Measurements from ENCODE around the gene ATG12. TPM values are rescaled to one million over a fixed set of nuclear protein-coding genes. Genes with fewer than 3 reads are reported as not detected.

The ATG12 gene
- total RNA-seq, 1 experiment from 2014 or later: 52.0 TPM

GRCh38 chr5:115838885-115839518 is 2.4 kb downstream of the ATG12 start:
- TF ChIP-seq, protein P1, sequence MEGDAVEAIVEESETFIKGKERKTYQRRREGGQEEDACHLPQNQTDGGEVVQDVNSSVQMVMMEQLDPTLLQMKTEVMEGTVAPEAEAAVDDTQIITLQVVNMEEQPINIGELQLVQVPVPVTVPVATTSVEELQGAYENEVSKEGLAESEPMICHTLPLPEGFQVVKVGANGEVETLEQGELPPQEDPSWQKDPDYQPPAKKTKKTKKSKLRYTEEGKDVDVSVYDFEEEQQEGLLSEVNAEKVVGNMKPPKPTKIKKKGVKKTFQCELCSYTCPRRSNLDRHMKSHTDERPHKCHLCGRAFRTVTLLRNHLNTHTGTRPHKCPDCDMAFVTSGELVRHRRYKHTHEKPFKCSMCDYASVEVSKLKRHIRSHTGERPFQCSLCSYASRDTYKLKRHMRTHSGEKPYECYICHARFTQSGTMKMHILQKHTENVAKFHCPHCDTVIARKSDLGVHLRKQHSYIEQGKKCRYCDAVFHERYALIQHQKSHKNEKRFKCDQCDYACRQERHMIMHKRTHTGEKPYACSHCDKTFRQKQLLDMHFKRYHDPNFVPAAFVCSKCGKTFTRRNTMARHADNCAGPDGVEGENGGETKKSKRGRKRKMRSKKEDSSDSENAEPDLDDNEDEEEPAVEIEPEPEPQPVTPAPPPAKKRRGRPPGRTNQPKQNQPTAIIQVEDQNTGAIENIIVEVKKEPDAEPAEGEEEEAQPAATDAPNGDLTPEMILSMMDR (IDR thresholded peaks at IDR 0.05): peak; percentile 72
- no peak for TF ChIP-seq SIN3A (IDR thresholded peaks at IDR 0.05; ENCODE audit: borderline replicate concordance, insufficient read depth, low read depth, low read length)
- intact Hi-C loops (cut with micrococcal nuclease; ENCODE audit: unreplicated experiment) (no loop called here), in situ Hi-C loops (cut with HindIII; ENCODE audit: low pct_unique_long_range_greater_than_20kb, low sequenced_read_pairs) (no loop called here)
- H3K27me3 ChIP-seq (ENCODE audit: control insufficient read depth, insufficient read depth, low read length): no peaks in the 10 kb centered on the region
- ChIA-PET CTCF (interaction anchor here (0.7 kb wide), 1 partner anchor 10 kb away, joined by 7 read pairs; no protein-coding TSS in a partner anchor), POLR2A (no interaction called here)
- peak overlapping the region; percentile 97; the same call in 1 of the 2 replicates for H3K27ac ChIP-seq (ENCODE audit: low read length)
- ATAC-seq: no peak
- DNase-seq (ENCODE audit: low read depth, low spot score): no peak
- peaks cover 19% of the 10 kb centered on the region for H3K4me1 ChIP-seq (ENCODE audit: control insufficient read depth, insufficient read depth, low read length)
- H3K9me3 ChIP-seq (ENCODE audit: control insufficient read depth, insufficient read depth, low read depth, low read length): no peaks in the 10 kb centered on the region
- peaks cover 54% of the 10 kb centered on the region for H3K36me3 ChIP-seq (ENCODE audit: control insufficient read depth, insufficient read depth, low read length)
- peak overlapping the region; percentile 82 to 98; a peak in 3 of 4 replicates for H3K4me3 ChIP-seq (ENCODE audit: low read depth in 2 of 2, low read length in 2 of 2)
- BruUV-seq (replicated peaks): no TSS peak

GRCh38 chr5:115835481-115835880 is 5.9 kb downstream of the ATG12 start:
- CTCF ChIA-PET: no interaction called here
- Histone ChIP-seq H3K36me3 (ENCODE audit: control insufficient read depth, insufficient read depth, low read length) (peaks cover 69% of the 10 kb centered on the region), H3K4me3 (ENCODE audit: low read depth in 2 of 2, low read length in 2 of 2) (no peak overlapping the region), H3K4me1 (ENCODE audit: control insufficient read depth, insufficient read depth, low read length) (peaks cover 9% of the 10 kb centered on the region), H3K9me3 (ENCODE audit: control insufficient read depth, insufficient read depth, low read depth, low read length) (no peaks in the 10 kb centered on the region), H3K27ac (ENCODE audit: low read length) (no peak overlapping the region), H3K27me3 (ENCODE audit: control insufficient read depth, insufficient read depth, low read length) (no peaks in the 10 kb centered on the region)
- POLR2A ChIA-PET: no interaction called here
- DNase-seq (ENCODE audit: low read depth, low spot score) (no peak), ATAC-seq (no peak)
- no peak for TF ChIP-seq SIN3A (IDR thresholded peaks at IDR 0.05; ENCODE audit: borderline replicate concordance, insufficient read depth, low read depth, low read length)
- no peak for TF ChIP-seq TCF7L2 (IDR thresholded peaks at IDR 0.05; ENCODE audit: low read depth, low read length)
- no peak for TF ChIP-seq POLR2AphosphoS5 (IDR thresholded peaks at IDR 0.05; ENCODE audit: low read depth, low read length)
- TF ChIP-seq, protein P1 (IDR thresholded peaks at IDR 0.05): no peak
- TF ChIP-seq, protein P2, sequence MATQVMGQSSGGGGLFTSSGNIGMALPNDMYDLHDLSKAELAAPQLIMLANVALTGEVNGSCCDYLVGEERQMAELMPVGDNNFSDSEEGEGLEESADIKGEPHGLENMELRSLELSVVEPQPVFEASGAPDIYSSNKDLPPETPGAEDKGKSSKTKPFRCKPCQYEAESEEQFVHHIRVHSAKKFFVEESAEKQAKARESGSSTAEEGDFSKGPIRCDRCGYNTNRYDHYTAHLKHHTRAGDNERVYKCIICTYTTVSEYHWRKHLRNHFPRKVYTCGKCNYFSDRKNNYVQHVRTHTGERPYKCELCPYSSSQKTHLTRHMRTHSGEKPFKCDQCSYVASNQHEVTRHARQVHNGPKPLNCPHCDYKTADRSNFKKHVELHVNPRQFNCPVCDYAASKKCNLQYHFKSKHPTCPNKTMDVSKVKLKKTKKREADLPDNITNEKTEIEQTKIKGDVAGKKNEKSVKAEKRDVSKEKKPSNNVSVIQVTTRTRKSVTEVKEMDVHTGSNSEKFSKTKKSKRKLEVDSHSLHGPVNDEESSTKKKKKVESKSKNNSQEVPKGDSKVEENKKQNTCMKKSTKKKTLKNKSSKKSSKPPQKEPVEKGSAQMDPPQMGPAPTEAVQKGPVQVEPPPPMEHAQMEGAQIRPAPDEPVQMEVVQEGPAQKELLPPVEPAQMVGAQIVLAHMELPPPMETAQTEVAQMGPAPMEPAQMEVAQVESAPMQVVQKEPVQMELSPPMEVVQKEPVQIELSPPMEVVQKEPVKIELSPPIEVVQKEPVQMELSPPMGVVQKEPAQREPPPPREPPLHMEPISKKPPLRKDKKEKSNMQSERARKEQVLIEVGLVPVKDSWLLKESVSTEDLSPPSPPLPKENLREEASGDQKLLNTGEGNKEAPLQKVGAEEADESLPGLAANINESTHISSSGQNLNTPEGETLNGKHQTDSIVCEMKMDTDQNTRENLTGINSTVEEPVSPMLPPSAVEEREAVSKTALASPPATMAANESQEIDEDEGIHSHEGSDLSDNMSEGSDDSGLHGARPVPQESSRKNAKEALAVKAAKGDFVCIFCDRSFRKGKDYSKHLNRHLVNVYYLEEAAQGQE (IDR thresholded peaks at IDR 0.05; ENCODE audit: insufficient read depth in 1 of 2, low read depth in 2 of 2, low read length in 1 of 2): no peak
- in situ Hi-C loops (cut with HindIII; ENCODE audit: low pct_unique_long_range_greater_than_20kb, low sequenced_read_pairs): no loop called here
- no TSS peak for BruUV-seq (replicated peaks)
- intact Hi-C loops (cut with micrococcal nuclease; ENCODE audit: unreplicated experiment): no loop called here

Data from Panc1 (cell line).